Right cardiac atrium (tissue), 5 donors: ENCODE data around the gene STK11. TPM values are rescaled to one million over a fixed set of nuclear protein-coding genes. Genes with fewer than 3 reads are reported as not detected.

Experiments used
- ATAC-seq, 2 donors: fragments of 200-7000 bp; cut with Tn5 transposase; one replicate each; pipeline versions ENCODE4 v1.8.0 to v1.9.1; 2020; ENCODE audit warnings: moderate library complexity in 2 of 2, mild to moderate bottlenecking in 1 of 2
- DNase-seq, 3 donors: peaks; one replicate each; pipeline ENCODE4 v3.0.0-alpha.2; 2020
- H3K27ac ChIP-seq: one replicate; pipeline ENCODE4 v1.5.1; 2013; ENCODE audit warnings: mild to moderate bottlenecking, low read length, control low read depth, moderate library complexity
- H3K27me3 ChIP-seq: one replicate; pipeline ENCODE4 v1.6.1; 2013; ENCODE audit not compliant: control insufficient read depth, insufficient read depth
- H3K4me1 ChIP-seq: one replicate; pipeline ENCODE4 v1.6.1; 2013; ENCODE audit warnings: low read length; ENCODE audit not compliant: control insufficient read depth, insufficient read depth
- H3K4me3 ChIP-seq: one replicate; pipeline ENCODE4 v1.5.1; 2013; ENCODE audit warnings: low read length, control low read depth
- H3K9me3 ChIP-seq: one replicate; pipeline ENCODE4 v1.6.1; 2013; ENCODE audit warnings: low read length; ENCODE audit not compliant: control insufficient read depth
- WGBS: extraction: QIAGEN DNeasy Blood & Tissue Kit; methylation state at CpG from one replicate; pipeline ENCODE4 v1.1.7; 2013; 5-methylcytosine and 5-hydroxymethylcytosine counted together
- intact Hi-C, 4 donors: fragments of 100-400 bp; cut with DNase I; formaldehyde crosslinking; loops; one replicate each; pipeline versions ENCODE4 v1.11.0 to v1.14.0; 2022 to 2023
- polyA plus RNA-seq: library from polyadenylated mRNA; stranded (reverse); fragments of 200-250 nt; gene quantifications from one replicate; pipeline ENCODE4 v1.2.3, GENCODE V29; 2013
- total RNA-seq, 4 donors: library from RNA; stranded (reverse); fragmentation: NEBNext Ultra II Directional; extraction: Animal tissue kit (Norgen Biotek cat#: 25700); gene quantifications; one replicate each; pipeline ENCODE4 v1.2.1, GENCODE V29; 2021
- donor health status: healthy with polysubstance abuse.
- donor health status: DM: no; HTN: yes; CAD: no.
- donor health status: DM: no; HTN: no; CAD: no.
- donor health status: DM: no; HTN: yes; CAD: no; lungs with severe emphysema.
- donor health status: DM: yes; HTN: yes; CAD: no.

Gene STK11
- total and polyA plus RNA-seq, 5 donors = 56.9 to 64.5 (median 57.8) TPM

DNA sequence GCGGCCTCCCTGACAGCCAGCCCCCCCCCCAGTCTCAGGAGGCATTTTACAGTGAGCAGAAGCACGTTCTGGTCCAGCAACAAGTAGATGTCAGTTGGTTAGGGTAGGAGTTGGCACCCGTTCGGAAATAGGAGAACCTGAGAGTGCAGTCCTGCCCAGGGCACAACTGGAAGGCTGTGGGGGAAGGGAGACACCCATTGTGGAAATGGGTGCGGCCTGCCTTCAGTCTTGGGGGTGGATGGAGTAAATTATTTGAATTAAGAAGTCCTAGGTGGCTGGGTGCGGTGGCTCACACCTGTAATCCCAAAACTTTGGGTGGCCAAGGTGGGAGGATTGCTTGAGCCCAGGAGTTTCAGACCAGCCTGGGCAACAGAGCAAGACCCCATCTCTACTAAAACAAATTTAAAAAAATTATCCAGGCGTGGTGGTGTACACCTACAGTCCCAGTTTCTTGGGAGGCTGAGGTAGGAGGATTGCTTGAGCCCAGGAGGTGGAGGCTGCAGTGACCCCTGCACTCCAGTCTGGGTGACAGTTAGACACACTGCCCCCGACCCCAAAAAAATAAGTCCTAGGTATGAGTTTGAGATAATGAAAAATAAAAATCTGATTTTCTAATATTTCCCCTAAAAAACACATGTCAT lies 64.8 kb downstream of the STK11 start:
- peak overlapping the region; percentile 82 for H3K4me3 ChIP-seq
- intact Hi-C loops = no loop called here
- H3K27me3 ChIP-seq = no peaks in the 10 kb centered on the region
- no peaks in the 10 kb centered on the region for H3K9me3 ChIP-seq
- WGBS = 25% methylated on average over 8 of the region's 8 CpGs
- DNase-seq = no peak
- ATAC-seq = no peak
- H3K4me1 ChIP-seq = peaks cover 17% of the 10 kb centered on the region
- H3K27ac ChIP-seq = peak overlapping the region; percentile 98

GRCh38 chr19:1270854-1271527 lies 65.4 kb downstream of the STK11 start:
- Histone ChIP-seq H3K27me3 (no peaks in the 10 kb centered on the region), H3K4me3 (peak overlapping the region; percentile 82), H3K27ac (no peak overlapping the region), H3K4me1 (peaks cover 16% of the 10 kb centered on the region), H3K9me3 (no peaks in the 10 kb centered on the region)
- intact Hi-C loops = no loop called here
- WGBS = 55% methylated on average over 26 of the region's 26 CpGs
- ATAC-seq (no peak), DNase-seq (no peak)

DNA sequence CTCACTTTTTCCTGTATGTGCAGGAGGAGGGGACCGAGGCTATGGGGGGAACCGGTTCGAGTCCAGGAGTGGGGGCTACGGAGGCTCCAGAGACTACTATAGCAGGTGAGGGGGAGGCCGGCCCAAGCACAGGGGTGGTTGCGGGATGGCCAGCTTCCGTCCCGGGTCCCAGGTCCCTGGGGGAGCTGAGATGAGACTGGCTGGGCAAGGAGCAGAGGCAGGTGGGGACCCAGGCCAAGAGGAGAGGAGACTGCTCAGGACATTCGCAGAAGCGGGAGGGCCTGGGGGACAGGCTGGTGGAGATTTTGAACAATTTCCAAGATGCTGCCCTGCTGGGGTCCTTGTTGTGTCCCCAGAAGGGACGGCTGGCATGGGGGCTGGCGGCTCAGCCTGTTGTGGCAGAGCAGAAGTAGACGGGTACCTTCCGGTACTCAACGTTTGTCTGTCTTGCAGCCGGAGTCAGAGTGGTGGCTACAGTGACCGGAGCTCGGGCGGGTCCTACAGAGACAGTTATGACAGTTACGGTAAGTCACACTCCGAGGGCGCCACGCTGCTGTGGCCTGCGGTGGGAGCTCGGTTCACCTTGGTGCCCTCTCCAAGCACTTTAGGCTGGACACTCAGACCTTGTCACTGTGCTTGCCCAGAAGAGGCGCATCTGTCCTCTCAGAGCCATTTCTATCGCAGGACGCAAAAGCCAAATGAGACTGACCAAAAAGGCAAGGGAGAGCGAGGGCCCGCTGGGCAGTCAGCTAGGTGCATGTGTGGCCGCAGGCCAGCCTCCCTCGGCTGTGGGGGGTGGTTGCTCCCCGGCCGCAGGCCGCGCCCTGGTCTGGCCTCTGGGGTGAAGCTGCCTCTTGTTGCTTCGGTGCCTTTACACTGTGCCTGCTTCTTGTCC lies 66.2 kb downstream of the STK11 start:
- intact Hi-C loops = no loop called here
- 65% methylated on average over 37 of the region's 37 CpGs for WGBS
- H3K27me3 ChIP-seq = no peaks in the 10 kb centered on the region
- peaks cover 15% of the 10 kb centered on the region for H3K4me1 ChIP-seq
- no peaks in the 10 kb centered on the region for H3K9me3 ChIP-seq
- H3K4me3 ChIP-seq = no peak overlapping the region
- DNase-seq = peak in 1 of 3 donors; percentile 38
- ATAC-seq = no peak
- peak overlapping the region; percentile 5 for H3K27ac ChIP-seq

DNA sequence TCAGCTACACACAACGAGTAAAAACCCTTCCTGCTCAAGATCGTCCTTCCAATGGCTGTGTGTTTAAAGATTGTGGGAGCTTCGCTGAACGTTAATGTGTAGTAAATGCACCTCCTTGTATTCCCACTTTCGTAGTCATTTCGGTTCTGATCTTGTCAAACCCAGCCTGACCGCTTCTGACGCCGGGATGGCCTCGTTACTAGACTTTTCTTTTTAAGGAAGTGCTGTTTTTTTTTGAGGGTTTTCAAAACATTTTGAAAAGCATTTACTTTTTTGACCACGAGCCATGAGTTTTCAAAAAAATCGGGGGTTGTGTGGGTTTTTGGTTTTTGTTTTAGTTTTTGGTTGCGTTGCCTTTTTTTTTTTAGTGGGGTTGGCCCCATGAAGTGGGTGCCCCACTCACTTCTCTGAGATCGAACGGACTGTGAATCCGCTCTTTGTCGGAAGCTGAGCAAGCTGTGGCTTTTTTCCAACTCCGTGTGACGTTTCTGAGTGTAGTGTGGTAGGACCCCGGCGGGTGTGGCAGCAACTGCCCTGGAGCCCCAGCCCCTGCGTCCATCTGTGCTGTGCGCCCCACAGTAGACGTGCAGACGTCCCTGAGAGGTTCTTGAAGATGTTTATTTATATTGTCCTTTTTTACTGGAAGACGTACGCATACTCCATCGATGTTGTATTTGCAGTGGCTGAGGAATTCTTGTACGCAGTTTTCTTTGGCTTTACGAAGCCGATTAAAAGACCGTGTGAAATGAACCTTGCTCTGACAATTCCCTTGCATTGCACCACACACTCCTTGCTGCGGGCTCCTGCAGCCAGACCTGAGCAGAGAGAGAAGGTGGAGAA lies 67.1 kb downstream of the STK11 start:
- ATAC-seq = no peak
- intact Hi-C loops = no loop called here
- H3K4me3 ChIP-seq = no peak overlapping the region
- H3K4me1 ChIP-seq = peaks cover 15% of the 10 kb centered on the region
- H3K27ac ChIP-seq = peak overlapping the region; percentile 5
- no peak for DNase-seq
- WGBS = 66% methylated on average over 33 of the region's 33 CpGs
- no peaks in the 10 kb centered on the region for H3K27me3 ChIP-seq
- H3K9me3 ChIP-seq = no peaks in the 10 kb centered on the region

DNA sequence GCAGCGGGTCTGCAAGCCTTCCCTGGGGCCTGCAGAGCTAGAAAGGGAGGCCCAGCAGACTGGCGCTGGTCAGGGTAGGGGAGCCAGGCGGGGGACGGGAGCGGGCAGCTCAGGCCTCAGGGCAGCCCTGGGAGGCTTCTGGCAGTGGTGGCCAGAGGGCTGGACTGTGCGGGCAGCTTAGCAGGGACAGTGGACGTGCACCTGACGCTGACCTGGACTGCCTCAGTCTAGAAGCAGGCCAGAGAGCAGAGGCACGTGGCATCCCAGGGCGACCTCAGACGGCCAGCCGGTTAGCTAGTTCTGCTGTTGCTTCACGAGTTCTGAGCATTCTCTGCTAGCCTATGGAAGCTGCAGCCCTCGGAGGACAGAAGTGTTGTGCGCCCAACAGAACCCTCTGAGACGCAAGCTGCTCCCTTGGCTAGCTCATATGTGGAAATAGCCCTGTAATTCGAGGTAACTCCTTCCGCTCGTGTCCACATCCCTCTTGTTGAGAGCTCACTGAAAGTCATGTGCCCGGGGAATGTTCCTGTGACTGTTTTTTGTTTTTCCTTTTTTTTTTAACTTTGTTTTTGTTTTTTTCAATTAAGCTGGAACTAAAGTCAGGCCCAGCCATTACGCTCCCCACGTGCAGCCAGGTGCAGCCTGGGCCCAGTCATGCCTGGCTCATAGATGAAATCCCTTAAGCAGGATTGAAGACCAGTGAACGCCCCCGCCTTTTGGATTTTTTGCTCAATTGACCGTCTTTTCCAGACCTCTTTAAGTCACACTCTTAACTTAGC lies 67.9 kb downstream of the STK11 start:
- no peaks in the 10 kb centered on the region for H3K9me3 ChIP-seq
- no peak for ATAC-seq
- intact Hi-C loops = no loop called here
- H3K27ac ChIP-seq = no peak overlapping the region
- 70% methylated on average over 25 of the region's 25 CpGs for WGBS
- H3K27me3 ChIP-seq = no peaks in the 10 kb centered on the region
- no peak for DNase-seq
- no peak overlapping the region for H3K4me3 ChIP-seq
- peaks cover 15% of the 10 kb centered on the region for H3K4me1 ChIP-seq

GRCh38 chr19:1274081-1274851 lies 68.7 kb downstream of the STK11 start:
- peaks cover 15% of the 10 kb centered on the region for H3K4me1 ChIP-seq
- H3K27me3 ChIP-seq = no peaks in the 10 kb centered on the region
- no peak for ATAC-seq
- DNase-seq = peak in 2 of 3 donors; percentile 43 to 81
- H3K27ac ChIP-seq = peak overlapping the region; percentile 79
- 80% methylated on average over 46 of the region's 46 CpGs for WGBS
- H3K4me3 ChIP-seq = no peak overlapping the region
- intact Hi-C loops = no loop called here
- no peaks in the 10 kb centered on the region for H3K9me3 ChIP-seq

DNA sequence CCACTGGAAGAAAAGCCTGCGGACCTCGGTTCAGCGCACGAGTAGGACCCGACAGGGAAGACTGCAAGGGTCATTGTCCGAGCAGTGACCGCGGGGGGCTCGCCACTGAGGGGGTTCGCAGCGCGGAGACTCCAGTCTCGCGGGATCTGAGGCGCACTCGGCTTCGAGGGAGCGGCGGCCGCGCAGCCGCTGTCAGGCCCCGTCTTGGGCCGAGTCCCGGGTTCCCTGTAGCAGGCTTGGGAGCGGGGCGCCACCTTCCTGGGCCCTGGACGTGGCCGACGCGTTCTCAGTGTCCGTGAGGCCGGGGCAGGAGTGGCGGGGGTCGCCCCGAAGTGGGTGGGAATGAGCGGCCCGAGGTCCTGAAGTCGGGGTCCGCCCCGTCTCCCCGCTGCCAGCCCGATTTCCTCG lies 69.3 kb downstream of the STK11 start:
- DNase-seq (no peak), ATAC-seq (peak; percentile 1)
- peak overlapping the region; percentile 21 for H3K4me3 ChIP-seq
- WGBS = 22% methylated on average over 44 of the region's 44 CpGs
- H3K27ac ChIP-seq = peak overlapping the region; percentile 79
- H3K9me3 ChIP-seq = no peaks in the 10 kb centered on the region
- H3K27me3 ChIP-seq = no peaks in the 10 kb centered on the region
- peaks cover 15% of the 10 kb centered on the region for H3K4me1 ChIP-seq
- intact Hi-C loops = no loop called here

- under 1% methylated on average over 98 of the region's 98 CpGs for WGBS
- DNase-seq = peak; percentile 97 to 98 (median 98)
- intact Hi-C loops = no loop called here
Observed at GRCh38 chr19:1275260-1275975, 69.8 kb downstream of the STK11 start, which contains the start of gene FAM174C. FAM174C (plus strand) TSS chr19:1275530; CDS start chr19:1275550, 20 bp downstream.

More at GRCh38 chr19:1275260-1275975, 69.8 kb downstream of the STK11 start, which contains the start of gene FAM174C:
- ATAC-seq = peak; percentile 74 to 85
- Histone ChIP-seq H3K27ac (peak within 1 kb of the TSS; percentile 97), H3K9me3 (no peaks in the 10 kb centered on the region), H3K4me1 (peaks cover 11% of the 10 kb centered on the region), H3K27me3 (no peaks in the 10 kb centered on the region), H3K4me3 (peak within 1 kb of the TSS; percentile 70)
